ENCODE measurements around the gene NANOS3. TPM values are rescaled to one million over a fixed set of nuclear protein-coding genes. Genes with fewer than 3 reads are reported as not detected.
A peak's percentile ranks its signal among the peaks of the same experiment; 100 is the strongest.

NANOS3 gene
- total and polyA plus RNA-seq, 2 of the 13 experiments (the other 11 are each of a cell fraction or from before 2014, with no cell fraction given): 0.21 TPM; not detected in 1

- Histone ChIP-seq H3K4me2 (ENCODE audit: low read depth, low read length) (no peak overlapping the region), H3K4me1 (ENCODE audit: insufficient read depth, low read length) (peaks cover 19% of the 10 kb centered on the region), H3K4me3 (replicated peaks in 1 of 3; ENCODE audit: insufficient read depth in 1 of 3, low read depth in 2 of 3, low read length in 3 of 3) (no peak overlapping the region), H3K9me3 (ENCODE audit: low read length) (no peaks in the 10 kb centered on the region), H3K9ac (ENCODE audit: insufficient read depth, low read depth, low read length) (no peak overlapping the region), H4K20me1 (ENCODE audit: insufficient read depth, low read length) (no peaks in the 10 kb centered on the region), H3K36me3 (replicated peaks in 1 of 2; ENCODE audit: control insufficient read depth in 1 of 2, insufficient read depth in 2 of 2, low read length in 2 of 2) (no peaks in the 10 kb centered on the region), H3K27me3 (ENCODE audit: control insufficient read depth in 1 of 2, insufficient read depth in 2 of 2, low read length in 2 of 2) (no peaks in the 10 kb centered on the region), H2AFZ (ENCODE audit: low read length) (no peak overlapping the region), H3K27ac (ENCODE audit: extremely low read length, insufficient read depth, low read length) (no peak overlapping the region), H3K79me2 (ENCODE audit: insufficient read depth, low read length) (no peaks in the 10 kb centered on the region)
- no TSS peak for BruUV-seq (replicated peaks)
- ATAC-seq (no peak), DNase-seq (ENCODE audit: low spot score) (no peak), FAIRE-seq (no peak)
- WGBS (ENCODE audit: low lambda C conversion rate): 84% methylated on average over 29 of the region's 35 CpGs
- ChIA-PET POLR2A (no interaction called here), CTCF (ENCODE audit: low intra/inter-chr PET ratio, low total read pairs) (no interaction called here)
- in situ Hi-C loops (cut with HindIII; ENCODE audit: extremely low pct_ligation_motif_present, low pct_unique_long_range_greater_than_20kb): loop anchor here (10.0 kb wide), 1 partner anchor 279 kb away; no protein-coding TSS in a partner anchor
- TF ChIP-seq ZC3H13 (CRISPR knock-in tag; IDR thresholded peaks at IDR 0.05): no peak
- TF ChIP-seq ZNF768 (CRISPR knock-in tag; IDR thresholded peaks at IDR 0.05): peak; percentile 89
- intact Hi-C loops (cut with micrococcal nuclease; ENCODE audit: unreplicated experiment): no loop called here
Measured at GRCh38 chr19:13873834-13874515, 3.0 kb upstream of the NANOS3 start.

- 87% methylated on average over 3 of the region's 5 CpGs for WGBS (ENCODE audit: low lambda C conversion rate)
- CTCF ChIA-PET (ENCODE audit: low intra/inter-chr PET ratio, low total read pairs): no interaction called here
- DNase-seq (ENCODE audit: low spot score) (no peak), ATAC-seq (no peak), FAIRE-seq (no peak)
- no peaks in the 10 kb centered on the region for H4K20me1 ChIP-seq (ENCODE audit: insufficient read depth, low read length)
- no peak overlapping the region for H3K27ac ChIP-seq (ENCODE audit: extremely low read length, insufficient read depth, low read length)
- TF ChIP-seq ZNF607 (CRISPR knock-in tag; IDR thresholded peaks at IDR 0.05; ENCODE audit: borderline replicate concordance): no peak
- TF ChIP-seq ATRX (CRISPR knock-in tag; IDR thresholded peaks at IDR 0.05; ENCODE audit: borderline replicate concordance): no peak
- TF ChIP-seq ATF4 (CRISPR knock-in tag; IDR thresholded peaks at IDR 0.05): no peak
- TF ChIP-seq NKX3-1 (CRISPR knock-in tag; IDR thresholded peaks at IDR 0.05): no peak
- no peak for TF ChIP-seq RBM22 (optimal IDR thresholded peaks at IDR 0.05; ENCODE audit: low read length)
- no peak for TF ChIP-seq ZKSCAN1 (IDR thresholded peaks at IDR 0.05; ENCODE audit: low read length)
- TF ChIP-seq CREB1 (IDR thresholded peaks at IDR 0.05): no peak
- no peak for TF ChIP-seq CREB1 (CRISPR knock-in tag; IDR thresholded peaks at IDR 0.05)
- H3K4me3 ChIP-seq (replicated peaks in 1 of 3; ENCODE audit: insufficient read depth in 1 of 3, low read depth in 2 of 3, low read length in 3 of 3): no peak overlapping the region
- no peak overlapping the region for H3K9ac ChIP-seq (ENCODE audit: insufficient read depth, low read depth, low read length)
- POLR2A ChIA-PET: no interaction called here
- peaks cover 29% of the 10 kb centered on the region for H3K4me1 ChIP-seq (ENCODE audit: insufficient read depth, low read length)
- no peaks in the 10 kb centered on the region for H3K27me3 ChIP-seq (ENCODE audit: control insufficient read depth in 1 of 2, insufficient read depth in 2 of 2, low read length in 2 of 2)
- BruUV-seq (replicated peaks): no TSS peak
- H3K79me2 ChIP-seq (ENCODE audit: insufficient read depth, low read length): no peaks in the 10 kb centered on the region
- H3K9me3 ChIP-seq (ENCODE audit: low read length): no peaks in the 10 kb centered on the region
- no peak overlapping the region for H2AFZ ChIP-seq (ENCODE audit: low read length)
- H3K36me3 ChIP-seq (replicated peaks in 1 of 2; ENCODE audit: control insufficient read depth in 1 of 2, insufficient read depth in 2 of 2, low read length in 2 of 2): no peaks in the 10 kb centered on the region
- in situ Hi-C loops (cut with HindIII; ENCODE audit: extremely low pct_ligation_motif_present, low pct_unique_long_range_greater_than_20kb): loop anchor here (10.0 to 25.0 kb wide), 2 partner anchors 281 to 536 kb away; partner anchors contain the start of gene DDX39A
- H3K4me2 ChIP-seq (ENCODE audit: low read depth, low read length): no peak overlapping the region
- intact Hi-C loops (cut with micrococcal nuclease; ENCODE audit: unreplicated experiment): no loop called here
Measured at GRCh38 chr19:13875824-13876223, 1.1 kb upstream of the NANOS3 start.

Data from HepG2 (cell line).